Ishikawa (cell line): ENCODE data around the gene SLC25A28.

Experiments
- CEBPB ChIP-seq: IDR thresholded peaks from 2 replicates; pipeline ENCODE4 v1.6.1; 2012
- CREB1 ChIP-seq: IDR thresholded peaks from 2 replicates; pipeline ENCODE4 v1.6.1; 2012; ENCODE audit warnings: low read depth
- EGR1 ChIP-seq: IDR thresholded peaks from 2 replicates; pipeline ENCODE4 v1.6.1; 2012
- EP300 ChIP-seq: IDR thresholded peaks from 2 replicates; pipeline ENCODE4 v1.6.1; 2012; ENCODE audit warnings: borderline replicate concordance
- FOXM1 ChIP-seq: IDR thresholded peaks from 2 replicates; pipeline ENCODE4 v1.6.1; 2012; ENCODE audit warnings: low read depth, borderline replicate concordance
- MAX ChIP-seq: IDR thresholded peaks from 2 replicates; pipeline ENCODE4 v1.6.1; 2012
- NFIC ChIP-seq: IDR thresholded peaks from 2 replicates; pipeline ENCODE4 v1.6.1; 2012
- RAD21 ChIP-seq: IDR thresholded peaks from 2 replicates; pipeline ENCODE4 v1.6.1; 2012; ENCODE audit warnings: low read depth
- REST ChIP-seq: IDR thresholded peaks from 2 replicates; pipeline ENCODE4 v1.6.1; 2012; ENCODE audit warnings: low read depth, mild to moderate bottlenecking
- TCF12 ChIP-seq: IDR thresholded peaks from 2 replicates; pipeline ENCODE4 v1.6.1; 2012; ENCODE audit warnings: low read depth
- TEAD4 ChIP-seq: IDR thresholded peaks from 2 replicates; pipeline ENCODE4 v1.6.1; 2012
- USF1 ChIP-seq: IDR thresholded peaks from 2 replicates; pipeline ENCODE4 v1.6.1; 2012
- YY1 ChIP-seq: IDR thresholded peaks from 2 replicates; pipeline ENCODE4 v1.6.1; 2012; ENCODE audit warnings: low read depth
- ZBTB7A ChIP-seq: IDR thresholded peaks from 2 replicates; pipeline ENCODE4 v1.6.1; 2012; ENCODE audit warnings: low read depth

GRCh38 chr10:99595770-99596465 lies 24.3 kb downstream of the SLC25A28 start:
- TF ChIP-seq MAX: no peak
- TF ChIP-seq CEBPB: no peak
- no peak for TF ChIP-seq ZBTB7A
- TF ChIP-seq EGR1: no peak
- TF ChIP-seq FOXM1: no peak
- no peak for TF ChIP-seq YY1
- no peak for TF ChIP-seq EP300
- no peak for TF ChIP-seq REST
- no peak for TF ChIP-seq RAD21
- no peak for TF ChIP-seq USF1
- no peak for TF ChIP-seq NFIC
- TF ChIP-seq TEAD4: no peak
- TF ChIP-seq CREB1: no peak
- TF ChIP-seq TCF12: no peak
